ENCODE measurements around the gene TAS2R4.

DNA sequence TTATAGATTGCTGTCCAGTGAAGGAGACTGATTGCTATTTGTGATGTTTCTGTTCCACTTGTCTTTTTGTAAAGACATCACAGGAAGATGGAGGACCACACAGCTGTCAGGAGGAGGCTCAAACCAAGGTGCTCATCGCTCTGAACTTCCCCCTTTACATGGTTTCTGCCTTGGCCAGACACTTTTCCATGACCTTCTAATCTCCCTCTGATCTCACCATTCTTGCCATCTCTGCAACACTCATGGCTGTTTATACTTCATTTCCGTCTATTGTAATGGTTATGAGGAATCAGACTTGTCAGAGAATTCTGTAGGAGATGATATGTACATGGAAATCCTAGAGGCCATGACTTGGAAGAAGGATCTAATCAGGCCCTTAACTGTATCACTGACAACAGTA, 11.8 kb downstream of the TAS2R4 start:
- TF ChIP-seq BHLHE40 (IDR thresholded peaks at IDR 0.05; ENCODE audit: borderline replicate concordance) = no peak
- no peak for TF ChIP-seq HDGF (IDR thresholded peaks at IDR 0.05; ENCODE audit: borderline replicate concordance)
- TF ChIP-seq SP1 (IDR thresholded peaks at IDR 0.05) = no peak

All from HEK293T (cell line).